Cardiac muscle cell (in vitro differentiated cells and primary cell): ENCODE measurements around the gene IL18. TPM values are rescaled to one million over a fixed set of nuclear protein-coding genes. Genes with fewer than 3 reads are reported as not detected.

Source experiments
- DNase-seq, 2 donors: peaks; one replicate each; pipeline versions ENCODE4 v3.0.0 to v3.0.0-alpha.2; 2010 to 2017; ENCODE audit warnings: low read depth in 1 of 2, low spot score in 1 of 2
- H3K27ac ChIP-seq: fragments of 200-600 bp; sonication (generic); 2 replicates; pipeline ENCODE4 v1.5.1; 2016
- H3K27me3 ChIP-seq: fragments of 200-600 bp; sonication (generic); 2 replicates; pipeline ENCODE4 v1.6.0; 2016; ENCODE audit warnings: control low read depth
- H3K36me3 ChIP-seq: fragments of 200-600 bp; sonication (generic); 2 replicates; pipeline ENCODE4 v1.5.1; 2016; ENCODE audit warnings: control low read depth
- H3K4me1 ChIP-seq: fragments of 200-600 bp; sonication (generic); 2 replicates; pipeline ENCODE4 v1.8.1; 2017; ENCODE audit warnings: low read depth, mild to moderate bottlenecking, mixed run types
- H3K4me3 ChIP-seq: fragments of 200-600 bp; sonication (generic); 2 replicates; pipeline ENCODE4 v1.5.1; 2016; ENCODE audit warnings: mild to moderate bottlenecking
- H3K9me3 ChIP-seq: fragments of 200-600 bp; sonication (generic); 2 replicates; pipeline ENCODE4 v1.5.1; 2017; ENCODE audit warnings: low read depth, mild to moderate bottlenecking, control low read depth
- polyA plus RNA-seq: library from polyadenylated mRNA; unstranded; fragments of >200 nt; fragmentation: Nextera tagmentation; extraction: Ambion mirVana; gene quantifications from 2 replicates; pipeline ENCODE4 v1.2.1, GENCODE V29; 2016
- total RNA-seq: library from RNA; depleted of rRNA; stranded (reverse); fragments of >200 nt; gene quantifications from 2 replicates; pipeline ENCODE4 v1.2.3, GENCODE V29; 2016
- TF ChIP-seq, protein P1 (sequence below): IDR thresholded peaks from 2 replicates; pipeline ENCODE4 v1.5.1; 2012; ENCODE audit warnings: low read depth, mild to moderate bottlenecking, low read length

Gene IL18
- total and polyA plus RNA-seq, 2 experiments from 2014 or later: 0.86 to 0.94 TPM

DNA sequence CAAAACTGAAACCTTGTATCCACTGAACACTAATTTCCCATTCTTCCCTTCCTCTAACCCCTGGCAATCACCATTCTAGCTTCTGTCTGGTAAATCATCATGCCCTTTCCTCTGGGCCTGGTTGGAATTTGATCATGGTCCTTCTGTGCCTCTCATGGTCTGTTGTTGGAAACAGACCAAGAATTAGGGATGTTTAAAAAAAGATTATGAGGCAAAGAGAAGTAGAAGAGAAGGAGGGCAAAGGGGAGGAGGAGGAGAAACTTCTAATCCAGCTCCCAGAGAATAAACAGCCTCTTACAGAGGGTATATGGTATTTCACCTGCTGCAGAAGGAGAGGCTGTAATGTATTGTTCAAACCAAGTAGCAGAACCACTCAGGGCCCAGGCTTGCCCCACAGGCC, 22.0 kb upstream of the IL18 start:
- no peaks in the 10 kb centered on the region for H3K27me3 ChIP-seq
- H3K27ac ChIP-seq: peak overlapping the region; percentile 49
- no peaks in the 10 kb centered on the region for H3K9me3 ChIP-seq
- DNase-seq: no peak
- H3K4me1 ChIP-seq: peaks cover 15% of the 10 kb centered on the region
- H3K36me3 ChIP-seq: no peaks in the 10 kb centered on the region
- TF ChIP-seq, protein P1, sequence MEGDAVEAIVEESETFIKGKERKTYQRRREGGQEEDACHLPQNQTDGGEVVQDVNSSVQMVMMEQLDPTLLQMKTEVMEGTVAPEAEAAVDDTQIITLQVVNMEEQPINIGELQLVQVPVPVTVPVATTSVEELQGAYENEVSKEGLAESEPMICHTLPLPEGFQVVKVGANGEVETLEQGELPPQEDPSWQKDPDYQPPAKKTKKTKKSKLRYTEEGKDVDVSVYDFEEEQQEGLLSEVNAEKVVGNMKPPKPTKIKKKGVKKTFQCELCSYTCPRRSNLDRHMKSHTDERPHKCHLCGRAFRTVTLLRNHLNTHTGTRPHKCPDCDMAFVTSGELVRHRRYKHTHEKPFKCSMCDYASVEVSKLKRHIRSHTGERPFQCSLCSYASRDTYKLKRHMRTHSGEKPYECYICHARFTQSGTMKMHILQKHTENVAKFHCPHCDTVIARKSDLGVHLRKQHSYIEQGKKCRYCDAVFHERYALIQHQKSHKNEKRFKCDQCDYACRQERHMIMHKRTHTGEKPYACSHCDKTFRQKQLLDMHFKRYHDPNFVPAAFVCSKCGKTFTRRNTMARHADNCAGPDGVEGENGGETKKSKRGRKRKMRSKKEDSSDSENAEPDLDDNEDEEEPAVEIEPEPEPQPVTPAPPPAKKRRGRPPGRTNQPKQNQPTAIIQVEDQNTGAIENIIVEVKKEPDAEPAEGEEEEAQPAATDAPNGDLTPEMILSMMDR: no peak
- H3K4me3 ChIP-seq: no peak overlapping the region

DNA sequence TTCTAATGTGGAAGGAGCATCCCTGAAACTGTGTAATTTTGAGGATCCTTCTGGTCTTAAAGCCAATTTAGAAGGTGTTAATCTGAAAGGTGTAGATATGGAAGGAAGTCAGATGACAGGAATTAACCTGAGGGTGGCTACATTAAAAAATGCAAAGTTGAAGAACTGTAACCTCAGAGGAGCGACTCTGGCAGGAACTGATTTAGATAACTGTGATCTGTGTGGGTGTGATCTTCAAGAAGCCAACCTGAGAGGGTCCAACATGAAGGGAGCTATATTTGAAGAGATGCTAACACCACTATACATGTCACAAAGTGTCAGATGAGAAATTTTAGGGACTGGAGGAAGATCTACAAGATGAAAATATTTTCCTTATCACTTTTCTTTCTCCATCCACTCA, 19.0 kb upstream of the IL18 start:
- TF ChIP-seq, protein P1: no peak
- no peak for DNase-seq

DNA sequence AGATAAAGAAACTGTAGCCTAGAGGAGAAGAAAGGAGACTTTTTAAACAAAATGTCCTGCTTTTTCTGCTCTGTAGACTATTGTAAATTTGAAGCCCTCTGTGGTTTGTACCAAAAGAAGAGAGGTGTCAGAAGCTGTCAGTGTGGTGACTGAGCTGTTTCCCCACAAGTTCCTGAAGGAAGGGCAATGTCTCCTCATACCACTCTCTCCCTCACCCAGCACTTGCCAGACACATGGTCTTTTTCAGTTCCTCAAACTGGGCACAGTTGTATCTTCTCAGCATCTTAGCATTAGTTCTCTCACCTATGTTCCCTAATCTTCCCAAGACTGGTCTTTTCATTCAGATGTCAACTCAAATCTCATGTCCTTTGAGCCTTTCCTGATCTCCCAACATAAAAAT, 15.7 kb upstream of the IL18 start:
- H3K4me3 ChIP-seq: no peak overlapping the region
- DNase-seq: no peak
- H3K36me3 ChIP-seq: no peaks in the 10 kb centered on the region
- peaks cover 20% of the 10 kb centered on the region for H3K4me1 ChIP-seq
- no peaks in the 10 kb centered on the region for H3K9me3 ChIP-seq
- no peaks in the 10 kb centered on the region for H3K27me3 ChIP-seq
- TF ChIP-seq, protein P1: no peak
- no peak overlapping the region for H3K27ac ChIP-seq

More for the DNA sequence above, 19.0 kb upstream of the IL18 start:
- H3K36me3 ChIP-seq: no peaks in the 10 kb centered on the region
- no peak overlapping the region for H3K4me3 ChIP-seq
- H3K4me1 ChIP-seq: peaks cover 28% of the 10 kb centered on the region
- no peaks in the 10 kb centered on the region for H3K9me3 ChIP-seq
- no peaks in the 10 kb centered on the region for H3K27me3 ChIP-seq
- no peak overlapping the region for H3K27ac ChIP-seq

DNA sequence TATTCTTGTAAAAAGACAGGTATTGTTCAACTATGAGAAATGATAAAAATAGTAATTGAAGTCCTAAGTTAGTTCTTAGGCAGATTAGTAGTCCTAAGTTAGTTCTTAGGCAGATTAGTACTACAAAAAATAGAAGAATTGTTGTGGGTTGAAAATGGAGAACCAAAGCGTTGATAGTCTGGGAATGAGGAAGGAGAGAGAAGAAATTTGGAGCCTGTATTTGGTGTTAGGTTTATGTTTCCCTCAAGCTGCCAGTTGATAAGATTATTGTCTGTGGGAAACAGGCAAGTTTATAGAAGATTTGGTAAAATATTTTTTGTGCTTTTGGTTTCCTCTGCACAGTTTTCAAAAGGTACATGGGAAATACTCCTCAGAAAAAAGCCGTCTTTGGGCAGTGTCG, 15.0 kb upstream of the IL18 start:
- TF ChIP-seq, protein P1: no peak
- no peaks in the 10 kb centered on the region for H3K27me3 ChIP-seq
- no peak overlapping the region for H3K4me3 ChIP-seq
- DNase-seq: no peak
- no peaks in the 10 kb centered on the region for H3K36me3 ChIP-seq
- H3K27ac ChIP-seq: no peak overlapping the region
- H3K4me1 ChIP-seq: peaks cover 22% of the 10 kb centered on the region
- no peaks in the 10 kb centered on the region for H3K9me3 ChIP-seq

DNA sequence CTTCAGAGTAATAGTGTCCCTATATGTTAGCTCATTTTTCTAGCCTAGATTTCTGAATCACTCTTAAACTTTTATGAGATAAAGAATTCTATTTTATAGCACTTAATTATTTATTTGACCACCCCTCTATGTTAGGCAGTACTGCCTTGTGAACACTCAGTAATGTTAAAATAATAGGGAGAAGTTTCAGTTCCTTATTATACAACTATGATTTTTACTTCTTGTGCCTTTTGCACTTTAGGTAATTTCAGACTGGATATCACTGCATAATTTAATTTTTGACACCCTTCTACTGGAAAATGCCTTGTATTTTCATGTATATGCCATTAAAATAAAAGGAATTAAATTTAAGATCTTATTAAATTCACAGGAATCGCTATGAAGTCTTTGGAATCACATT, 14.5 kb upstream of the IL18 start:
- no peak overlapping the region for H3K27ac ChIP-seq
- H3K27me3 ChIP-seq: no peaks in the 10 kb centered on the region
- DNase-seq: no peak
- H3K4me1 ChIP-seq: peaks cover 22% of the 10 kb centered on the region
- no peaks in the 10 kb centered on the region for H3K36me3 ChIP-seq
- no peaks in the 10 kb centered on the region for H3K9me3 ChIP-seq
- TF ChIP-seq, protein P1: no peak
- H3K4me3 ChIP-seq: peak overlapping the region; percentile 1

DNA sequence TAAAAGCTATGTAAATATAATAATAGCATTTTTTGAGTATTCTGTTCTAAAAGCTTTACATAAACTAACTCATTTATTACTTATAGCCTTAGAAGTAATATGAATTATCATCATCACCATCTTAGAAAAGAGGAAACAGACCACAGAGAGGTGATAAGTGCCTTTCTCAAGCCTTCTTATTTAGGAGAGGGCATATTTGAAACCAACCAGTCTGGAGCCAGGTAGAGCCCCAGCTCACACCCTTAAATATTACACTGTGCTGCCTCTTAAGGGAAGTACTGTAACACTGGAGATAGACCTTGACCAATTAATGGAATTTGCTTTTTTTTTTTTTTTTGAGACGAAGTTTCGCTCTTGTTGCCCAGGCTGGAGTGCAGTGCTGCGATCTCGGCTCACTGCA, 13.7 kb upstream of the IL18 start:
- peak overlapping the region; percentile 37 for H3K4me3 ChIP-seq
- DNase-seq: no peak

More for the DNA sequence above, 13.7 kb upstream of the IL18 start:
- Histone ChIP-seq H3K4me1 (peaks cover 29% of the 10 kb centered on the region), H3K27ac (peak overlapping the region; percentile 93), H3K9me3 (no peaks in the 10 kb centered on the region), H3K36me3 (no peaks in the 10 kb centered on the region), H3K27me3 (no peaks in the 10 kb centered on the region)
- TF ChIP-seq, protein P1: no peak
